VCaP (cell line): ENCODE measurements around the gene ESX1.

ENCODE experiments used
- H3K27ac ChIP-seq: fragments of 450-650 bp; 2 replicates; pipeline ENCODE4 v1.5.1; 2017
- CTCF ChIP-seq: fragments of 450-650 bp; conservative IDR thresholded peaks from 2 replicates; pipeline ENCODE4 v1.5.1; 2017; ENCODE audit warnings: mild to moderate bottlenecking, moderate library complexity

Gene ESX1

GRCh38 chrX:104254442-104255115 is at the start of gene ESX1:
Gene ESX1 (minus strand): TSS chrX:104254933. CDS start chrX:104254849, 84 bp downstream.
- no peak within 1 kb of the TSS for H3K27ac ChIP-seq
- no peak for TF ChIP-seq CTCF

GRCh38 chrX:104295636-104296035 is 40.9 kb upstream of the ESX1 start:
- TF ChIP-seq CTCF, result no peak
- H3K27ac ChIP-seq, result no peak overlapping the region

GRCh38 chrX:104288961-104289360 is 34.2 kb upstream of the ESX1 start:
- no peak overlapping the region for H3K27ac ChIP-seq
- TF ChIP-seq CTCF, result no peak

GRCh38 chrX:104288269-104288668 is 33.5 kb upstream of the ESX1 start:
- no peak overlapping the region for H3K27ac ChIP-seq
- TF ChIP-seq CTCF, result no peak

GRCh38 chrX:104285201-104285600 is 30.5 kb upstream of the ESX1 start:
- no peak overlapping the region for H3K27ac ChIP-seq
- no peak for TF ChIP-seq CTCF

- TF ChIP-seq CTCF, result no peak
- H3K27ac ChIP-seq, result no peak overlapping the region
These were observed 29.8 kb upstream of the ESX1 start for GRCh38 chrX:104284507-104284906.

- TF ChIP-seq CTCF, result no peak
- H3K27ac ChIP-seq, result no peak overlapping the region
These were observed 27.5 kb upstream of the ESX1 start for GRCh38 chrX:104282166-104282725.
